Choroid plexus epithelial cell (primary cell): ENCODE data around the gene BAIAP2L2.

Experiments
- DNase-seq: peaks from one replicate; pipeline ENCODE4 v3.0.0-alpha.2; 2010; ENCODE audit warnings: low read depth
- H3K4me3 ChIP-seq: 2 replicates; pipeline ENCODE4 v1.5.1; 2011; ENCODE audit warnings: low read depth, mild to moderate bottlenecking, control low read depth, low read length, moderate library complexity
- CTCF ChIP-seq: conservative IDR thresholded peaks from 2 replicates; pipeline ENCODE4 v1.5.1; 2011; ENCODE audit warnings: low read depth, mild to moderate bottlenecking, control low read depth, inconsistent platforms, low read length, moderate library complexity

Gene BAIAP2L2

GRCh38 chr22:38085056-38085455 is 25.4 kb downstream of the BAIAP2L2 start:
- no peak overlapping the region for H3K4me3 ChIP-seq
- no peak for DNase-seq
- no peak for TF ChIP-seq CTCF

- DNase-seq, result no peak
- H3K4me3 ChIP-seq, result no peak within 1 kb of the TSS
- no peak for TF ChIP-seq CTCF
Measured at GRCh38 chr22:38083931-38084631, 26.4 kb downstream of the BAIAP2L2 start, which contains the start of gene SLC16A8. TSS of gene SLC16A8 (minus strand) at chr22:38084184. CDS start at chr22:38082873, 1,311 bp downstream.

GRCh38 chr22:38082986-38083710 is 27.3 kb downstream of the BAIAP2L2 start:
- no peak for TF ChIP-seq CTCF
- H3K4me3 ChIP-seq, result no peak overlapping the region
- no peak for DNase-seq

DNA sequence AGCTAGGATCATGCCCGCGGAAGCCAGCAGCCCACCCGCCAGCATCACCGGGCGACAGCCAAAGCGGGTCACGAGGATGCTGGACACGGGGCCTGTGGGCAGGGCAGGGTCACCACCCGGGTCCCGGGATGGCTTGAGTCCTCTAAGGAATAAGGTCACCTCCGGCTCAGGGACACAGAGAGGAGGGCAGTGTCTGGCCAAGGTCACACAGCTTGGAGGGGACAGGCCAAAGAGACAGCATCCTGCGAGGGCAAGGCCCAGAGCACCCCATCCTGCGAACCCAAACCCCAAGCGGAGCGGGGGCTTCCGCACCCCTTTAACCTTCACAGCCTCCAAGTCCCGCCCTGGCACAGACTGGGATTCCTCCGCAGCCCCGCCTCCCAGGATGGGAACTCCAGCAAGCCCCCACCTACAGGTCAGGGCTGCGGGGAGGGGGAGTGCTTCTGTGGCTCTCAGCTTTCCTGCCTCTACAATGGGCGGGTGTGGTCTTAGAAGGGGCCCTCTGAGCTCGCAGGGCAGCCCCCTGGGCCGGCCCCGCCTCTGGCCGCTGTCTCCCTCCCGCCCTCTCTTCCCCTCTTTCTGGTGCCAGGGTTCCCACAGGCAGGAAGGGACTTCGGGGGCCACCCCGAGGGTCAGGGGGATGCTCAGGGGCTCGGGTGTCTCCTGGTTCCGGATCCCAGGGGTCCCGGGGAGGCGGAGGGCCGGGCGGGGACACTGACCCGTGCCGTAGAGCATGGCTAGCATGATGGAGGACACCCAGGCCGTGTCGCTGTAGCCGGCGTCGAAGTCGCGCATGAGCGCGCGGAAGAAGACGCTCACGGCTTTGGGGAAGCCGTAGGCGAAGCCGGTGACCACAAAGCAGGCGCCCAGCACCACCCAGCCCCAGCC is 28.3 kb downstream of the BAIAP2L2 start:
- DNase-seq, result no peak
- no peak overlapping the region for H3K4me3 ChIP-seq
- TF ChIP-seq CTCF, result no peak

- no peak for TF ChIP-seq CTCF
- H3K4me3 ChIP-seq, result no peak overlapping the region
- no peak for DNase-seq
Measured at GRCh38 chr22:38081636-38081940, 28.9 kb downstream of the BAIAP2L2 start.

- H3K4me3 ChIP-seq, result peak overlapping the region; percentile 26
- peak; percentile 30 for DNase-seq
- no peak for TF ChIP-seq CTCF
Measured at GRCh38 chr22:38080850-38081635, 29.4 kb downstream of the BAIAP2L2 start.
